GM12878 (cell line): Measurements from ENCODE around the gene CHAF1A. TPM values are rescaled to one million over a fixed set of nuclear protein-coding genes. Genes with fewer than 3 reads are reported as not detected.
A peak's percentile ranks its signal among the peaks of the same experiment; 100 is the strongest.

Experiments
- ATAC-seq: fragments of 200-7000 bp; cut with Tn5 transposase; 3 replicates; pipeline ENCODE4 v1.9.1; 2020; ENCODE audit warnings: mild to moderate bottlenecking, moderate library complexity
- BruUV-seq: library from RNA; stranded (reverse); fragments of 400-500 nt; replicated peaks from 2 replicates; lab custom pipeline; 2021; lab: Mats Ljungman, UMichigan
- CTCF ChIA-PET: fragments of 300-600 bp; sonication (Branson Sonifier 250); formaldehyde crosslinking; extraction: SDS; loops from one replicate; lab custom pipeline; 2021; ENCODE audit warnings: inconsistent platforms; lab: Yijun Ruan, JAX
- POLR2A ChIA-PET: fragments of 350-600 bp; formaldehyde crosslinking; extraction: SDS; loops from one replicate; lab custom pipeline; 2021; ENCODE audit warnings: inconsistent platforms; lab: Charles Lee
- RAD21 ChIA-PET: fragments of 300-600 bp; sonication (Branson Sonifier 250); formaldehyde crosslinking; loops from one replicate; lab custom pipeline; 2023; ENCODE audit warnings: antibody characterized with exemption; ENCODE audit not compliant: unreplicated experiment; lab: Charles Lee
- SMC1A ChIA-PET: fragments of 300-600 bp; sonication (Branson Sonifier 250); formaldehyde crosslinking; loops from one replicate; lab custom pipeline; 2023; ENCODE audit not compliant: unreplicated experiment, uncharacterized antibody; lab: Charles Lee
- DNase-seq: peaks from one replicate; pipeline ENCODE4 v3.0.0-alpha.2; 2011; ENCODE audit warnings: low read depth, low spot score
- FAIRE-seq: peaks from 3 replicates; lab custom pipeline; 2011; peaks lifted over from hg19 to GRCh38; lab: Jason Lieb, UNC
- H2AFZ ChIP-seq: 2 replicates; pipeline ENCODE4 v1.6.0; 2011; ENCODE audit warnings: low read depth, low read length, control low read depth; ENCODE audit not compliant: control insufficient read depth
- H3K27ac ChIP-seq: 2 replicates; pipeline ENCODE4 v1.5.1; 2011; ENCODE audit warnings: control low read depth; ENCODE audit not compliant: control insufficient read depth, insufficient read depth
- H3K27me3 ChIP-seq, 2 experiments: replicated peaks in 1 of 2; 2 replicates each; pipeline versions ENCODE4 v1.6.0 to v1.6.1; 2011; ENCODE audit warnings: low read length in 1 of 2; ENCODE audit not compliant: control insufficient read depth in 2 of 2, insufficient read depth in 2 of 2
- H3K36me3 ChIP-seq, 2 experiments: 2 replicates each; pipeline ENCODE4 v1.5.1; 2011; ENCODE audit warnings: low read length in 1 of 2; ENCODE audit not compliant: control insufficient read depth in 2 of 2, insufficient read depth in 2 of 2
- H3K4me1 ChIP-seq: 2 replicates; pipeline ENCODE4 v1.6.1; 2011; ENCODE audit warnings: mild to moderate bottlenecking, low read length, moderate library complexity, mixed read lengths; ENCODE audit not compliant: control insufficient read depth, insufficient read depth
- H3K4me2 ChIP-seq: 2 replicates; pipeline ENCODE4 v1.6.0; 2011; ENCODE audit warnings: control low read depth; ENCODE audit not compliant: control insufficient read depth, insufficient read depth
- H3K4me3 ChIP-seq: fragments of 200-600 bp; sonication (generic); 2 replicates; pipeline ENCODE4 v1.5.1; 2016
- H3K79me2 ChIP-seq: 2 replicates; pipeline ENCODE4 v1.6.0; 2011; ENCODE audit warnings: low read length; ENCODE audit not compliant: control insufficient read depth, insufficient read depth
- H3K9ac ChIP-seq: 2 replicates; pipeline ENCODE4 v1.8.0; 2011; ENCODE audit warnings: low read length, control low read depth, mixed read lengths; ENCODE audit not compliant: control insufficient read depth, insufficient read depth
- H3K9me3 ChIP-seq: replicated peaks from 3 replicates; pipeline ENCODE4 v1.5.1; 2011; ENCODE audit warnings: mild to moderate bottlenecking, low read length; ENCODE audit not compliant: control insufficient read depth, insufficient read depth
- H4K20me1 ChIP-seq: 2 replicates; pipeline ENCODE4 v1.6.0; 2011; ENCODE audit not compliant: control insufficient read depth, insufficient read depth
- FOS ChIP-seq: IDR thresholded peaks from 3 replicates; pipeline ENCODE4 v1.6.1; 2011; ENCODE audit warnings: borderline replicate concordance; ENCODE audit not compliant: insufficient read length; ENCODE audit errors: extremely low read depth
- FOXM1 ChIP-seq: IDR thresholded peaks from 2 replicates; pipeline ENCODE4 v1.6.1; 2012; ENCODE audit warnings: low read depth, mild to moderate bottlenecking, inconsistent platforms, low read length, moderate library complexity
- RB1 ChIP-seq: fragments of 450-650 bp; formaldehyde crosslinking; IDR thresholded peaks from 2 replicates; pipeline ENCODE4 v1.6.1; 2017; ENCODE audit warnings: mild to moderate bottlenecking, borderline replicate concordance
- STAT1 ChIP-seq: fragments of 450-650 bp; conservative IDR thresholded peaks from 2 replicates; pipeline ENCODE4 v1.6.1; 2014; ENCODE audit warnings: antibody characterized with exemption, mild to moderate bottlenecking
- WGBS: methylation state at CpG from one replicate; pipeline ENCODE4 v1.1.6; 2016; ENCODE audit warnings: low lambda C conversion rate; ENCODE audit not compliant: insufficient replicate concordance, insufficient coverage; ENCODE audit errors: missing lambda C conversion rate; 5-methylcytosine and 5-hydroxymethylcytosine counted together
- in situ Hi-C: fragments of 300-500 bp; cut with MboI; formaldehyde crosslinking; loops from 9 replicates; pipeline ENCODE4 v1.14.3; 2018; ENCODE audit warnings: mixed read lengths
- intact Hi-C: fragments of 100-400 bp; cut with micrococcal nuclease; formaldehyde crosslinking; loops from one replicate; pipeline ENCODE4 v1.14.2; 2022; ENCODE audit not compliant: unreplicated experiment
- polyA plus RNA-seq, 11 experiments: library from polyadenylated mRNA; depleted of rRNA in 4 of 11; unstranded in 6 of 11; stranded (reverse) in 5 of 11; fragments of >200 nt; fragmentation: Nextera tagmentation in 4 of 11; fragmentation: Illumina TruSeq in 1 of 11; extraction: Ambion mirVana in 4 of 11; extraction: Trizol in 1 of 11; gene quantifications; 1 replicate in 1 of 11; 2 replicates in 10 of 11; pipeline versions ENCODE4 v1.2.1 to v1.2.3, GENCODE V29; 2011 to 2016; ENCODE audit warnings: inconsistent platforms in 2 of 11, missing spikeins in 2 of 11, low read depth in 1 of 11
- total RNA-seq, 4 experiments: library from RNA; depleted of rRNA in 3 of 4; stranded (reverse); fragments of >200 nt in 3 of 4; fragmentation: Illumina TruSeq in 1 of 4; extraction: Trizol in 1 of 4; gene quantifications; 2 replicates each; pipeline versions ENCODE4 v1.2.1 to v1.2.3, GENCODE V29; 2013 to 2021
- TF ChIP-seq, protein P1 (sequence below): IDR thresholded peaks from 2 replicates; pipeline ENCODE4 v1.6.1; 2012; ENCODE audit warnings: low read depth, low read length, improper control_type of control experiment
- TF ChIP-seq, protein P2 (sequence below): IDR thresholded peaks from 2 replicates; pipeline ENCODE4 v1.6.1; 2011; ENCODE audit warnings: low read depth, mild to moderate bottlenecking, low read length, moderate library complexity, borderline replicate concordance; ENCODE audit errors: extremely low read depth
- TF ChIP-seq, protein P3 (sequence below): fragments of 450-650 bp; IDR thresholded peaks from 2 replicates; pipeline ENCODE4 v1.6.1; 2017; ENCODE audit warnings: low read depth, mild to moderate bottlenecking, moderate library complexity

The CHAF1A gene
- total and polyA plus RNA-seq, 10 of the 15 experiments (the other 5 are each of a cell fraction or from before 2014, with no cell fraction given): 1.3 to 69.1 (median 34.2) TPM

DNA sequence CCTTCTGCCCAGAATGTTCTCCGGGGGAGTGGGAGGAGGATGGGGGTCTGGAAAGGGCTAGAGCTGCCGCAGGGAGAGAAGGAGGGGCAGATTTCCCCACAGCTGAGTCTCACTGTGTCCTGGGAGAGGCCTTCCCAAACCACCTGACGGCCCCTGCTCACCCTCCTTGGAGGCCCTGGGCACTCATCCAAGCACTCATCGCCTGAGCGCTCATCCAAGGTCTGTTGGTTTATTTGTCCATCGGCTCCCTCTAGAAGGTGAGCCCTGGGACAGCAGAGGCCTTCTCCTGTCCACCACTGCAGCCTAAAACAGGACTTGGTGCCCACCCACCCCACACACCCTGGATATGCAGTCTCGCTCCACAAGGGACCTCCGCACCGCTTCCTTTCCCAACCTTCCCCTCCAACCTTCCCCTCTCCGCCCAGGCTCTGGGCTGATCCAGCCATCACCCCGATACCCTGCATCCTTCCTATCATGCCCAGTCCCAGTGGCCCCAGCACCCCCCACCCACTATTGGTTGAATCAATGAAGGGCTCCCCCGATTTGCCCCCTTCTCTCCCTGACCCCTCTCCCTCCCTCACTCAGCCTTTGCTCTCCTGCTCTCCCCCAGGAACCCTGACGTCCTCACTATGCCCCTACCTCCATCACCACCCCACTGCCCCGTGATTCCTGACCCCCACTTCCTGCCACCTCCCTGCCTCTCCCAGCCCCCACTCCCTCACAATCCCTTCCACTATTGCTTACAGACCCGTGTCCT is 53.5 kb downstream of the CHAF1A start:
- H3K4me2 ChIP-seq: peak overlapping the region; percentile 97
- no peak overlapping the region for H3K27ac ChIP-seq
- no peaks in the 10 kb centered on the region for H3K4me1 ChIP-seq
- intact Hi-C loops (no loop called here), in situ Hi-C loops (no loop called here)
- DNase-seq (no peak), FAIRE-seq (no peak), ATAC-seq (no peak)
- BruUV-seq: no TSS peak
- H3K27me3 ChIP-seq: no peaks in the 10 kb centered on the region
- H3K79me2 ChIP-seq: peaks cover 5% of the 10 kb centered on the region
- 69% methylated on average over 12 of the region's 15 CpGs for WGBS
- H2AFZ ChIP-seq: no peak overlapping the region
- SMC1A ChIA-PET: interaction anchor here (1.4 kb wide), 1 partner anchor 16 kb away, joined by 3 read pairs; the partner anchor contains the start of gene HDGFL2
- H3K9ac ChIP-seq: peak overlapping the region; percentile 61
- POLR2A ChIA-PET: interaction anchor here (0.9 to 2.0 kb wide), 2 partner anchors 15 to 54 kb away, joined by 3 to 5 read pairs; partner anchors contain the start of gene CHAF1A
- CTCF ChIA-PET: interaction anchor here (0.8 to 1.7 kb wide), 2 partner anchors 19 to 180 kb away, joined by 3 to 4 read pairs; no protein-coding TSS in a partner anchor
- peak overlapping the region; percentile 82 for H3K4me3 ChIP-seq
- H3K9me3 ChIP-seq: no peaks in the 10 kb centered on the region
- no peaks in the 10 kb centered on the region for H4K20me1 ChIP-seq
- TF ChIP-seq FOXM1 (no peak), STAT1 (no peak), FOS (no peak), RB1 (no peak)
- TF ChIP-seq, protein P1, sequence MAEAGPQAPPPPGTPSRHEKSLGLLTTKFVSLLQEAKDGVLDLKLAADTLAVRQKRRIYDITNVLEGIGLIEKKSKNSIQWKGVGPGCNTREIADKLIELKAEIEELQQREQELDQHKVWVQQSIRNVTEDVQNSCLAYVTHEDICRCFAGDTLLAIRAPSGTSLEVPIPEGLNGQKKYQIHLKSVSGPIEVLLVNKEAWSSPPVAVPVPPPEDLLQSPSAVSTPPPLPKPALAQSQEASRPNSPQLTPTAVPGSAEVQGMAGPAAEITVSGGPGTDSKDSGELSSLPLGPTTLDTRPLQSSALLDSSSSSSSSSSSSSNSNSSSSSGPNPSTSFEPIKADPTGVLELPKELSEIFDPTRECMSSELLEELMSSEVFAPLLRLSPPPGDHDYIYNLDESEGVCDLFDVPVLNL: no peak
- TF ChIP-seq, protein P2, sequence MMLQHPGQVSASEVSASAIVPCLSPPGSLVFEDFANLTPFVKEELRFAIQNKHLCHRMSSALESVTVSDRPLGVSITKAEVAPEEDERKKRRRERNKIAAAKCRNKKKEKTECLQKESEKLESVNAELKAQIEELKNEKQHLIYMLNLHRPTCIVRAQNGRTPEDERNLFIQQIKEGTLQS: no peak
- TF ChIP-seq, protein P3, sequence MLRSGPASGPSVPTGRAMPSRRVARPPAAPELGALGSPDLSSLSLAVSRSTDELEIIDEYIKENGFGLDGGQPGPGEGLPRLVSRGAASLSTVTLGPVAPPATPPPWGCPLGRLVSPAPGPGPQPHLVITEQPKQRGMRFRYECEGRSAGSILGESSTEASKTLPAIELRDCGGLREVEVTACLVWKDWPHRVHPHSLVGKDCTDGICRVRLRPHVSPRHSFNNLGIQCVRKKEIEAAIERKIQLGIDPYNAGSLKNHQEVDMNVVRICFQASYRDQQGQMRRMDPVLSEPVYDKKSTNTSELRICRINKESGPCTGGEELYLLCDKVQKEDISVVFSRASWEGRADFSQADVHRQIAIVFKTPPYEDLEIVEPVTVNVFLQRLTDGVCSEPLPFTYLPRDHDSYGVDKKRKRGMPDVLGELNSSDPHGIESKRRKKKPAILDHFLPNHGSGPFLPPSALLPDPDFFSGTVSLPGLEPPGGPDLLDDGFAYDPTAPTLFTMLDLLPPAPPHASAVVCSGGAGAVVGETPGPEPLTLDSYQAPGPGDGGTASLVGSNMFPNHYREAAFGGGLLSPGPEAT: no peak
- RAD21 ChIA-PET: interaction anchor here (1.4 kb wide), 1 partner anchor 54 kb away, joined by 3 read pairs; the partner anchor contains the start of gene CHAF1A
- H3K36me3 ChIP-seq: peaks cover 3 to 8% of the 10 kb centered on the region in 2 experiments
